NCI-H2227 (cell line): ENCODE results near the gene PRSS27.
"Not testable (repeated sequence)": the region's sequence is repeated elsewhere in the genome, so short reads cannot be mapped to it uniquely, and the experiment has no call there.

ENCODE experiments used
- DNase-seq: peaks from one replicate; lab custom pipeline; 2025; ENCODE audit not compliant: unreplicated experiment; lab: John Stamatoyannopoulos, UW

PRSS27 gene

DNA sequence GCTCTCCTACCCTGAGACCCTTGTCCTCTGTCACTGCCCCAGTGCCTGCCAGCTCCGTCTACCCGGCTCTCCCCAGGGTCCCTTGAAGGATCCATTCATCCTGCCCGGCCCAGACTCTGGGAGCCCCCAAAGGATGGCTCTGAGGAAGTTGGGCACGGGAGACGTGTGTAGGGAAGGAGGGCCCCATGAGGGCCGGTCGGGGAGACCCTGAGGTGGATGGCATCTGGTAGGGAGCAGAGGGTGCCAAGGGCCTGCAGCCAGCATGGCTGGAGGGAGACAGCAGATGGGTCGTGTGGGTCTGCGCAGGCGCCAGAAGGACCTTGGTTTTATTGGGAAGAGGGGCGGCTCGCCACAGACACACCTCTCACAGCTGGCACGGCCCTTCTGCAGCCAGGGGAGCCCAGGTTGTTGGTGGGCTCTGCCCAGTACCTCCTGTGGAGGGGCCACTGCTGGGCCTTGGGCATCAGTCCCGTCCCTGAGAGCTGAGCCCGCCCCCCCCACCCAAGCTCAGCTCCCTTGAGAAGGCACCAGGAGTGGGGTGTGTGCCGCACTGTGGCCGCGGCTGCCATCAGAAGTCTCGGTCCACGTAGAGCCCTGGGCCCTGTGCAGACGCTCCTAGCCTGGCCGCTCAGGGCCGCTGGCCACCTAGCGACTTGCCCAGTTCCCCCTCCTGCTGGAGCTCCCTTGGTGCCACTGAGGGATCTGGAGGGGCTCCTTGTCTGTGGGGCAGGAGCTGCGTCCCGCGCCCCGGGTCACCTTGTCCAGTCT is 21.7 kb downstream of the PRSS27 start:
- no peak for DNase-seq

DNA sequence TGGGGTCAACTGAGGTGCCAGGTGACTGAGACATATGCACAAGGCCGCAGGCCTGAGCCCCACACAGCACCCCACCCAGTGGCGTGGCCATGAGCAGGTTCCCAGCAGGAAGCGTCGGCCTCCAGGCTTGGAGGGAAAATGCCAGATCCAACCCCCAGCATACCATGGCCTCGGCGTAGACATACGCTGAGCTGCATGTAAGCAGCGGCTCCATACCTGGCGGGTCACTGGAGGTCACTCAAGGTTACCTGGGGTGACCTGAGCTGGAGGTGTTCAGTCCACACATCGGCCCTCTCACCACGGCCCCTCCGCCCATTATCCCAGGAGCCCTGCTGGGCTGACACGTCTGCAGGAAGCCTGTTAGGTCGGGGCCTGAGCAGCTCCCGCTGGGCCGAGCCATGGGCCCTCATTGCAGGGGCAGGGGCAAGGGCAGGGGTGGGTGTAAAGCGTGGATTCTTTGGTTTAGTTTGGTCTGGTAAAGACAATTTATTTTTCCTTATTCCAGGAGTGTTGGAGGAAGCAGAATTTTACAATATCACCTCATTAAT is 22.5 kb downstream of the PRSS27 start:
- no peak for DNase-seq

DNA sequence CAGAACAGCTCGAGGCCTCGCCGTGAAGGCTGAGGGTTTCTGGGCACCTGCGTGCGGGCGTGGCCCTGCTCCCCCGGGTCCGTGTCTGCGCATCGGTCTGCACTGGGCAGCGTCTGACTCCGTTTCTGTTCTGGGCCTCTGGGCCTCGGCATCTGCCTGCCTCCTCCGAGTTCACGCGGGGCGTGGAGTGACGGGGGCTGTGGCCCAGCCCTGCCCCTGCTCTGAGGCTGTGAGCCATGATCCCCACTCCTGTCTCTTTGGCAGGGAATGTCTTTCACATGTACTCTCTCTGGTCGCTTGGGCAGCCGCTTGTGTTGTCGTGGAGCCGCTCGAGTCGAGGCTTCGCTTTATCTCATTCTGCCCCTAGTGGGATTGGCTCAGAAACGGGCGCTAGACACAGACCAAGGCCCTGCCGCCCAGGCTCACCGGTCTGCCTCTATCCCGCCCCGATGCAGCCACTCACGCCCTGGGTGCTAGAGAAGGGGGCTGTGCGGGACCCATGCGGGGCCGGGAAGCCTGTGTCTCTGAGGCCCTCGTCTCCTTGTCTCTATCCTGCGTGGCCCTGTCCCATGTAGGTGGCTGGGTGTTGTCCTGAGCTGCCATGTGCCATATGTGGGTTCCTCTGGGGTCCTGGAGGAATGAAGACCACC is 23.3 kb downstream of the PRSS27 start:
- not testable (repeated sequence) for DNase-seq

DNA sequence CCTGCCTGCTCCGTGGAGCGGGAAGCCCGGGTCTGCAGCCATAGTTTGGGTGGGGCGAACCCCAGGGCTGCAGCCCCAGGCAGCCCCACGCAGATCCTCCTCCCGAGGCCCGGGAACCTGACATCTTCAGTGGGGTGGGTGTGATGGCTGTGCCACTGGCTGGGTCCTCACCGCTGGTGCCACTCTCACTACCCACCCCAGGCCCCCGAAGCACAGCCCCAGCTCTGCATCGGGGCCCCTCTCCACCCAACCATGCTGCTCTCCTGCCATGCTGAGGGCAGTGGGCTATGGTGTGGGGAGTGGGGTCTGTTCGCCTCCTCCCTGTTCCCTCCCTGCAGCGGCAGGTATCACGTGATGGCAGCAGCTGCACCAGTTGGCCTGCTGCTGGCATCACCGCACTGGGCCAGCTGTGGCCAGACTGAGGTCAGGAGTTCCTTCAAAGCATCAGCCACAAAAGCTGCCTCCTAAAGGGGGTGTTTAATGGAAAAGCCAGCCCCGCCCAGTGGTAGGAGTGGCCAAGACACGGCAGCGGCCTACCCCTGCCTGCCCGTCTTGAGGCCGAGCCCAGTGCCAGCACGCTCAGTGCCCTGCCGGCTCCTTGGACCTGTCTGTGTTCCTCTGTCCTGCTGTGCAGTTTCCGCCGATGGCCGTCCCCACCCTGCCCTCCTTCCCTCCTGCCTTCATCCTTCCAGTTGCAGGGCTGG is 26.9 kb downstream of the PRSS27 start:
- peak; percentile 72 for DNase-seq

DNA sequence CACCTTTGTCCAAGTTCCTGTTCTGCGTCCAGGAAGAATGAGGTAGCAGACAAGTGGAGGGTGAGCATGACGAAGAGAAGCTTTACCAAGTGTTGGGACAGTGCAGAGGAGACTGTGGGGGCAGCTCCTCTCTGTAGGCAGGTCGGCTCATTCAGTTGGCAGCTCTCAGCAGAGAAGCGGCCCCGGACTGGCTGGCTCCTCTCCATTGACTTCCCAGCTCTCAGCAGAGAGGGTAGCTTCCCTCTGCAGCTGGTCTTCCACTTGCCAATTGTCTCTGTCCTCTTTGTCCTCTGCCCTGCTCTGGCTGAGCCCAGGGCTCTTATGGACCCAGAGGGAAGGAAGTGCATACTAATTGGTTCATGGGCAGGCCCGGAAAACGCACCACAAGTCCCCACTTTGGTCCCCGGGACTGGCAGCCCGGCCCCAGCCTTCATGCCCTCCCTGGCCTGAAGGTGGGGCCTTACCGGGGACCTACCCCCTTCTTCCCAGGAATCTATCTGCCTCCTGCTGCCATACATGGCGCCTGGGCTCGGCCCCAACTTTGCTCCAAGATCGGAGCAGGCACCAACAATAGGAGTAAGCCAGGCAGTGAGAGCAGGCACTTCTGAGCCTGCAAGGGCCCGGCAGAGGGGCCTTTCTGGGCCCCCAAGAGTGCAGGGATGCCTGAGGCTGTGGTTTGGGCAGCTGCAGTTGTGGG is 27.6 kb downstream of the PRSS27 start:
- DNase-seq = peak; percentile 34

DNA sequence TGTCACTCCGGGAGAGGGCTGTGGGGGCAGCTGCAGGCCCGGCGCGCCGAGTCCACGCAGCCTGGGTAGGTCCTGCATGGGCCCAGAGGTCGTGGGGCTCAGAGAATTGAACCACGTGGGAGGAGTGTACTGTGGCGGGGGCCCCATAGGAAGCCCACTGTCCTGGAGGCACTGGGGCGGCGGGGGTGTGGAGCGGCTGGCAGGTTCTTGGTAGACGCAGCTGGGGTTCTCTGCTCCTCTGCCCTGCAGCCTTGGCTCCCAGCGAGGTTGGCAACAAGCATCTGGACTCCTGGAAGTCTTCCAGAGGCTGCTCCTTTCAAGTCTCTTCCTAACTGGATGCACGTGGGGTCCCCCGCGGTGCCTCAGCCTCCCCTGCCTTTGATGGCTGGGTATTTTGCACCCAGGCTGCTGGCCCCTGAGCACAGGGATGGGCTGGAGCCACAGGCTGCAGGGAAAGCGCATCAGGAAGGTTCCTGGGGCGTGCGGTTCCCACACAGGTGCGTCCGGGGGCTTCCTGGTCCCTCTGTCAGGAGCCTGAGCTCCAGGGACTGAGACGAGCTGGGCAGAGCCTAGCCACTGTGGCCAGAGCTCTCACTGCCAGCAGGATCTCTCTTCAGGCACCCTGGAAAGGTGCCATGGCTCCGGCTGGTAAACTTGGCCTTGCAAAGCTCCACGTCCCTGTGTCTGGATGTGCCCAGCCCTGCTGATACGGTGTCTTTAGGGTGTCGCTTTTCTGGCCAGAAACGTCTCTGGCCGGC is 28.4 kb downstream of the PRSS27 start:
- no peak for DNase-seq

DNA sequence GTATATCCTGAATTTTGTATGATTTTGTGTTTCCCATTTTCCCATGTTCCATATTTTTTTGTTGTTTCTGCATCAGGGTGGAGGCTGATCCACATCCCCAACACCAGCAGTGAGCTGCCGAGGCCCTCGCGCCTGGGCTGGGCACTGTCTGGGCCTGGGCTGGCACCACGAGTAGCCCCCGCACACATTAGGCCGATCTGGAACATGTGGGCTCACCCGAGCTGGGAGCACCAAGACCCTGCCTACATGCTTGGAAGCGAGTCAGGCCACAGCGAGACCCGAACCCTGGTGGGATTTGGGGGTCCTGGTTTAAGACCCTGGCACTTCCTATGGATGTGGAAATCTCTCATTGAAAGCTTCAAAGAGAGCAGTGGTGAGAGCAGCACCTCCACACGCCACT is 29.2 kb downstream of the PRSS27 start:
- no peak for DNase-seq

DNA sequence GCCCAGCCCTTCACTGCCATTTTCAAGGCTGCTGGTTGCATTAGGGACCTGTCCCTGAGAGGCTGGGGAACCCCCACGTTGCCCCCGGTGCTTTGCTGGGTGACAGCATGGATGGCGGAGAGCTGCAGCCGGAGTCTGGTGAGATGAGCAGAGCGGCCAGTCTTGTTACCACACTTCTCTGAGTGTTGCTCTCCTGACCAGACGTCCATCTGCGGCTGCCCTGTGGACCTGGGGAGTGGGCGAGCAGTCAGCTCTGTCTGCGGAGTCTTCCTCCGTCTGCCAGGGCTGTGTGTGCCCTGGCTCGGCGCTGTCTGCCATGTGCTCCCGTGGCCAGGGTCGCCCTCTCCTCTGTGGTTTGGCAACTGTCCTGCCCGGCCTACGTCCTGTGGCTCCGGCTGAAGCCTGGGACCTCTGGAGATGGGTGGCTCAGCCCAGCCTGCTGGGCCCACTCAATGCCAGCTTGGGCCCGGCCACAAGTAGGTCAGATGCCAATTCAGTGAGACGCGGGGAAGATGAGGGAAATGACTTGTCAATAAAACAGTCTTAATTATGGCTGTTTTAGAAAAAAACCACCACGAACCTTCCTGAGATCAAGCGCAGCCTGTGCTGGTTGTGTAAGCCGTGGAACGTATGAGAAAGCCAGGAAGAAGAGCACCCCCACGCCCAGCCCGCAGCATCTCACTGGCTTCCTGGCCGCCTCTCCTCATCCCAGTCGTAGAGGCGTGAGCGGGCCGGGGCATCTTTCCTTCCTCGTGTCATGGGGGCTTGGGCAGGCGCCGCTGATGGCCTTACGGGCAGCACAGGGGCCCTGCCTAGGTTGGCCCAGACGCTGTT is 29.8 kb downstream of the PRSS27 start:
- no peak for DNase-seq

DNA sequence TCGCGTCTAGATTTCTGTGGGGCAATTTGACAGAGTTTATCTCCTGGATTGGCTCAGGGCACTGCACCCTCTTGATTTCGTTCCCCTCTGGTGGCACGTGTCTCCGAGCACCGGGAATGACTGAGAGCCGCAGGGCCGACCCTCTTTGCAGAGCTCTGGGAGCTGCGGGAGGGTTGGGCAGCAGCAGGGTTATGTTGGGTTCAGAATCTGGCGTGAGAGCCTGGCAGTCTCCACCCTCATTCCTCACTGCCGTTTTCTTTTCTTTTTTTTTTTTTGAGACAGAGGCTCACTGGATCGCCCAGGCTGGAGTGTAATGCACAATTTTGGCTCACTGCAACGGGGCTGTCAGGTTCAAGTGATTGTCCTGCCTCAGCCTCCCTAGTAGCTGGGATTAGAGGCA is 30.6 kb downstream of the PRSS27 start:
- not testable (repeated sequence) for DNase-seq

DNA sequence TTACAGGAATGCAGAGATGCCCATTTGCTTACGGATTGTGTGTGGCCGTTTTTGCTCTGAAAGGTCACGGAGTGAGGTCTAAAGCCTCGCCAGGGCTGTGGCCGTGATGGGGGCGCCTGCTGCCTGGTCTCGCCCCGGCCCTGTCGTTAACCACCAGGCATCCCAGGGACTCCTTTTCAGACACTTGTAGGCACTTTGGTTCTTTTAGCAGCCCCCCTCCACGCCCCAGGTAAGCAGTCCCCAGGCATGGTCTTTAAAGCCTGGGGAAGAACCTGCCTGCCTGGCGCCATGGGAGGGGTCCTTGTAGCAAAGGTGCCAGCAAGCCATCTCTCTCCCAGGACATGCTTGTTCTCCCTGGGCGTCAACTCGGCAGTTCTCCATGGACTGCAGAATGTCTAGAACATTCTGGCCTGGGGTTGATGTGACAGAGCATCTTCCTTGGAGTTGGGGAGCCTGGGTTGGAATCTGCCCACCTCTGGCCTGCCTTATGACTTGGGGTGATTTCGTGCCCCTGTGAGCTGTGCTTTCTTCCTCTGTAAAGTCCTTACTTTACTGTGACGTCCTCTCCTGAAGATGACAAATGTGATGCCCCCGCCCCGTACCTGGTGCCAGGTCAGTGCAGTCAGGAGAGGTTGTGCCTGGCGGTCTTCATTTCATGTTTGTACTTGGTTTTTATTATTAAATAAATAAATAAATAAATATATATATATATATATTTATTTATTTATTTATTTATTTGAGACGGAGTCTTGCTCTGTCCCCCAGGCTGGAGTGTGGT is 32.3 kb downstream of the PRSS27 start:
- DNase-seq = no peak

DNA sequence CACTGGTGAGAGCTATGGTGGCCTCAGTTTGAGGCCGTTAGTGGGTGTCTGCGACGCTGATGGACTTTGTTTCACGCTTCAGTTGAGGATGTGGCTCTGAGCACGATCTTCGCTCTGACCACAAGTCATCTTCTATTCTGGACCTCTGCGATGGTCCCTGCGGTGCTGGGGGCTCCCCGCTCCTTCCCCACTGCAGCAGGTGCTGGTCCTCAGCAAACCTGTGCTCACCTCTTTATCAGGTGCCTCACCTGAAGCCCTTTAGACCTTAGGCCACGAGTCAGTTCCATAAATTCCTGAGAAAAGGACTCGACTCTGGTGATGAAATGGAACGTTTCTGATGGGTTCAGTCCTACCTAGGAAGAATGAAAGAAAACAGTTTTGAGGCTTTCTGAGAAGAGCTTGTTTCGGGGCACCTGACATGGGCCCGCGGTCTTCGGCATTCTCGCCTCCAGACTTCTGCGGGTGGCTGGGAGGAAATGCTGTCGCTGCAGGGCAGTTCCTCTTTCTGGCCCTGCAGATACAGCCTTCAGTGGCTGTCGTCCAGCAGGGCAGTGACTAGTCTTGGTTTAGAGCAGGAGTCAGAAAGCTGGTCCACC is 33.0 kb downstream of the PRSS27 start:
- no peak for DNase-seq

DNA sequence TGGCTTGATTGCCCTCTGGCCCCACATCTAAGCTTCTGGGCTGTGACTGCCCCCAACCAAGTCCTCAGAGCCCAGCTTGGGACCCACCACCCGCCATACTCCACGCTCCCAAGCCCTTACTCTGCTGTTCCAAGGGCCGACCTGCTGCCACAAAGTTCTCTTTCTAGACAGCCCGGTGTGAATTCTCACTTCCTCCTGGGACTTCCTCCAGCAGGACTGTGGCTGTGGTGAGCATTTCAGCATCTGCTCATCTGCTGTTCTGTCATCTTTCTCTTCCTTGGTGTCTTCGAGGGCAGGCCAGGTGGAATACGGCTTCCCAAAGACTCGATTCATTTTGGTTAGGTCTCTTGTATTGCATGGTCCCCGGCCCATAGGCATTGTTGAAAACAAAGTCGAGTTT is 33.9 kb downstream of the PRSS27 start:
- DNase-seq = not testable (repeated sequence)

DNA sequence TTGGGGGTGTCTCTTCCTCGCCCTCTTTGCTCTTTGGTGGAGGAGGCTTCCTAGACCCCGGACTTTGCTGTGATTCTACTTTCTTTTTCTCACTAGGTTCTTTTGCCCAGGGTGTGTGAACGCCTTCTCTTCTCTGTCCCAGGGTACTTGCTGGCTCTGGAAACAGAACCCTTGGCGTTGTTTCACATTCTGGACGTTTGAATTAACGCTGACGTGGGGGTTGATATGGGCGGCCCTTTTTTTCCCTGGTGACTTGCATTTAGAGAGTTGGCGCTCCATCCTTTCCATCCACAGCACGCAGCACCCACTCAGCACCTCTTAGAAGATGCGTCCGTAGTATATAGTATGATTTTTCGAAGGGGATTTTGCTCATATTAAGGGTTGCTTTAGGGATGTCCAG is 37.0 kb downstream of the PRSS27 start:
- not testable (repeated sequence) for DNase-seq

DNA sequence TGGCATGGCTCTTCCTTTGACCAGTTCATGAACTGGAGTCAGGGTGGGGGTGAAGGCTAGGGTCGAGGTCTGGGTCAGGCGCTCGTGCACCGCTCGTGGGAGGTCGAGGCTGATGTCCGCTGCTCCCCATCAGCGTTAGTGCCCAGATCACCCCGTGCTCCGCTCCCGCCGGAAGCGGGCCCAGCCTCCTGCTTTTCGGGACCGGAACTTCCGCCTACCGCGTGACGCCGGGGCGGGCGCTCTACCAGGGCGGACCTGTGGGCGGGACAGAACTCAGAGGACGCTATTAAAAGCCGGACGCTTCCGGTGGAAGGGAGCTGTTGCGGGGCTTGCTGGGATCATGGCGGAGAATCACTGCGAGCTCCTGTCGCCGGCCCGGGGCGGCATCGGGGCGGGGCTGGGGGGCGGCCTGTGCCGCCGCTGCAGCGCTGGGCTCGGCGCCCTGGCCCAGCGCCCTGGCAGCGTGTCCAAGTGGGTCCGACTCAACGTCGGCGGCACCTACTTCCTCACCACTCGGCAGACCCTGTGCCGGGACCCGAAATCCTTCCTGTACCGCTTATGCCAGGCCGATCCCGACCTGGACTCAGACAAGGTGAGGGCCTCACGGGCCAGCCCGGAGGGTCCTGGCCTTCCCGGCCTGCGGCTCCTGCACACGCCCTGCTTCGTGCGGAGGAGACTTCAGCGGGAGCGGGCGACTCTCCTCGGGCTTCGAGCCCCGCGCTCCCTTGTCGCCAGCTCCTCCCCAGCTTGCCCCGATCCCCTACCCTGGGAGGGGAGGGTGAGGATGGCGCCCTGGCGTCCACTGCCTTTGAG is 37.6 kb downstream of the PRSS27 start, which contains the start of gene KCTD5:
KCTD5 (plus strand) TSS at position 315 of the 813 bp plus-strand sequence; CDS start at position 341, 26 bp downstream.
- peak; percentile 100 for DNase-seq

DNA sequence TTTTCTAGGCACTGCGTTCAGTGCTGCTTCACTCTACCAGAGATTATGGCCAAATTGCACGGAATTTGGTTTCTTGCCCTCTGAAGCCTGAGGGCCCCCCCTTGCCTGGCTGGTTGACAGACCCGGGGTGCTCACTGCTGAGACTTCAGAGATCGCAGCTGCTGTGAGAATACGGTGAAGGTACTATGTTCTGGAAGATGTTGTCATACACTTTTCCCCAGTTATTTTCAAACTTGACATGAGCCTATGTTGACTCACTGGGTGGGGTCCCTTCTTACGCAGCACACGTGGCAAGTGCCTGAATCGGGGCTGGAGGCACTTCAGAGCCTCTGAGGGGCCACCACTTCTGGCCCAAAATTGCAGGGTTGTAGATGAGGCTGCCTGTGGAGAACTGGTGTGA is 39.7 kb downstream of the PRSS27 start:
- DNase-seq = peak; percentile 29

DNA sequence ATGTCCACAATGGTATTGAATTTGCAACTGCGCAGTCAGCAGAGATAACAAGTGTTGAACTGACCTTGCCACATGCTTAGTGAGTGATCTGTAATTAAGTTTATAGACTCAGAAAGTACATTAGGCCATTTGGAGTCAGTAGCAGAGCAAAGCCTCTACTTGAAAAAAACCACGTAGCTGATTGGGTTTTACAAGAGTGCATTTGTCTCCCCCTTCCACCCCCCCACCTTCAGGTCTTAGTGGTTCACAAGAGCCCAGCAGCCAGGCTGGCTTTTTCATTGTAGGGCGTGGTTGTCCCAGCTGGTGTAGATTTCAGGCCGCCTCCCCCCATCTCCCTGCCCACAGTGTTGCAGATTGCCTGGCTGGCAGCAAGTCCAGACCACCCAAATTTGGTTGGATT is 40.1 kb downstream of the PRSS27 start:
- peak; percentile 93 for DNase-seq

DNA sequence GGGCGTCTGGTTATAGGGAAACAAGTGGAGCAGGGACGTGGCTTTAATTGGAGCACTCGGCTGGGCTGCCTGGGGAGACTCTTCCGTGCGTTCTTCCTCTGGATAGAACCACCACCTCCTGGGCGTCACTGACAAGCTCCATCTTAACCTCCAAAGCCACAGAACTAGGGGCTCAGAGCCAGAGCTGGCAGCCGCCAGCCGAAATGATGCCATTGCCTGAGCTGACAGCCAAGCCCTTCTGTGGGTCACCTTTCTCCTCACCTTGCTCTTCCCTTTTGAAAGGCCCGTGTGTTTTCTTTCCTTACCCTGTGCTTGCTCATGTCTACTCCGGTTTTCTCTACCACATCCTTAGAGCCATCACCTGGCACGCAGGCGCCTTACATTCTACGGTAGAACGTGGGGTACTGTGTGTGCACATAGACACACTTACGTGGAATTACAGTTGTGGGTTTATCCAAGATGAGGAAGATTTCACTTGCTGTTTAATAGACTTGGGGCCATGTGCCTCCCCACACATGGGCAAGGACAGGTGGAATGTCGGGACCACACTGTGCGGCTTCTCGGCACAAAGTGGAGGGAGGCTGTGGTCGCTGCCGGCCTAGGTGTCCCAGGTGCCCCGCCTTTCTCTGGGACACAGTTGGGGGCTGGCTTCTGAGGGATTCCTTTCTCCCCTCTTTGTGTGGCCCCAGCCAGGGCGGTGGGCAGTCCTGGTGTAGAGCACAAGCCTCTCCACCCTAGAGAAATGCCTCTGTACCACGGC is 41.6 kb downstream of the PRSS27 start:
- DNase-seq = not testable (repeated sequence)
